Activated B cell treated with CpG ODN at 0.5 μM for 24 hours (primary cell): ENCODE data around the gene SYMPK. TPM values are rescaled to one million over a fixed set of nuclear protein-coding genes. Genes with fewer than 3 reads are reported as not detected.

Experiments
- ATAC-seq: fragments of 200-7000 bp; cut with Tn5 transposase; one replicate; pipeline ENCODE4 v1.10.0; 2021; ENCODE audit warnings: low read depth, mild to moderate bottlenecking, moderate library complexity
- CTCF ChIA-PET: fragments of 350-600 bp; sonication (Branson Sonifier 250); formaldehyde crosslinking; loops from one replicate; lab custom pipeline; 2021; ENCODE audit warnings: antibody characterized with exemption; lab: Charles Lee
- POLR2A ChIA-PET: fragments of 350-600 bp; sonication (Branson Sonifier 250); formaldehyde crosslinking; loops from one replicate; lab custom pipeline; 2021; ENCODE audit warnings: antibody characterized with exemption; lab: Charles Lee
- DNase-seq: peaks from one replicate; pipeline ENCODE4 v3.0.0; 2022
- H3K27ac Mint-ChIP-seq: one replicate; pipeline ENCODE4 v1.8.0; 2020; ENCODE audit warnings: mixed read lengths
- H3K27me3 Mint-ChIP-seq: one replicate; pipeline ENCODE4 v1.8.0; 2021; ENCODE audit warnings: mixed read lengths
- H3K36me3 Mint-ChIP-seq: one replicate; pipeline ENCODE4 v1.8.0; 2021; ENCODE audit warnings: low read depth, mixed read lengths
- H3K4me1 Mint-ChIP-seq: one replicate; pipeline ENCODE4 v1.8.0; 2021; ENCODE audit warnings: mixed read lengths
- H3K4me3 Mint-ChIP-seq: one replicate; pipeline ENCODE4 v1.8.0; 2020; ENCODE audit warnings: mild to moderate bottlenecking, mixed read lengths
- H3K9me3 Mint-ChIP-seq: one replicate; pipeline ENCODE4 v1.8.0; 2020; ENCODE audit warnings: mixed read lengths
- CTCF ChIP-seq: fragments of 200-600 bp; IDR thresholded peaks from one replicate; pipeline ENCODE4 v1.8.0; 2022; ENCODE audit warnings: antibody characterized with exemption, mild to moderate bottlenecking
- intact Hi-C: fragments of 100-400 bp; cut with micrococcal nuclease; formaldehyde crosslinking; loops from one replicate; pipeline ENCODE4 v1.15.1; 2024
- total RNA-seq: library from RNA; stranded (reverse); gene quantifications from 2 replicates; pipeline ENCODE4 v1.2.3, GENCODE V29; 2022

SYMPK gene
- total RNA-seq, 1 donor from 2014 or later = 150 TPM

GRCh38 chr19:45780448-45781213 lies 82.3 kb downstream of the SYMPK start:
- Mint-ChIP-seq H3K4me1 (peaks cover 26% of the 10 kb centered on the region), H3K27ac (no peak overlapping the region), H3K4me3 (no peak overlapping the region), H3K27me3 (peaks cover 4% of the 10 kb centered on the region), H3K36me3 (peaks cover 13% of the 10 kb centered on the region), H3K9me3 (no peaks in the 10 kb centered on the region)
- TF ChIP-seq CTCF = no peak
- ChIA-PET CTCF (interaction anchor here (0.5 kb wide), 1 partner anchor 410 kb away, joined by 3 read pairs; the partner anchor contains the start of gene ERCC2), POLR2A (no interaction called here)
- DNase-seq = no peak
- intact Hi-C loops = no loop called here
- ATAC-seq = no peak

GRCh38 chr19:45780146-45780447 lies 82.8 kb downstream of the SYMPK start:
- CTCF ChIA-PET = no interaction called here
- Mint-ChIP-seq H3K4me3 (no peak overlapping the region), H3K36me3 (peaks cover 13% of the 10 kb centered on the region), H3K9me3 (no peaks in the 10 kb centered on the region), H3K27me3 (peaks cover 4% of the 10 kb centered on the region), H3K4me1 (peaks cover 26% of the 10 kb centered on the region), H3K27ac (no peak overlapping the region)
- no peak for TF ChIP-seq CTCF
- POLR2A ChIA-PET = no interaction called here
- intact Hi-C loops = no loop called here
- DNase-seq (no peak), ATAC-seq (no peak)

GRCh38 chr19:45779231-45780145 lies 83.5 kb downstream of the SYMPK start:
- peak; percentile 84 for DNase-seq
- H3K4me1 Mint-ChIP-seq = peaks cover 26% of the 10 kb centered on the region
- intact Hi-C loops = loop anchor here (1.0 to 10.0 kb wide), 4 partner anchors 9 to 355 kb away; partner anchors contain the start of genes DMWD, ERCC1 and FBXO46
- ChIA-PET CTCF (interaction anchor here (1.0 to 1.2 kb wide), 2 partner anchors 10 to 38 kb away, joined by 3 to 23 read pairs; partner anchors contain the start of gene SIX5), POLR2A (interaction anchor here (0.6 to 1.2 kb wide), 3 partner anchors 10 to 148 kb away, joined by 3 to 13 read pairs (median 4); partner anchors contain the start of genes DMWD and SIX5)
- peaks cover 10% of the 10 kb centered on the region for H3K36me3 Mint-ChIP-seq
- H3K27me3 Mint-ChIP-seq = peaks cover 4% of the 10 kb centered on the region
- no peaks in the 10 kb centered on the region for H3K9me3 Mint-ChIP-seq
- no peak for TF ChIP-seq CTCF
- ATAC-seq = peak; percentile 96
- H3K27ac Mint-ChIP-seq = peak overlapping the region; percentile 9
- H3K4me3 Mint-ChIP-seq = peak overlapping the region; percentile 82

GRCh38 chr19:45778010-45778661 lies 84.8 kb downstream of the SYMPK start:
- intact Hi-C loops = loop anchor here (2.0 to 10.0 kb wide), 2 partner anchors 47 to 353 kb away; partner anchors contain the start of genes ERCC1 and FBXO46
- Mint-ChIP-seq H3K36me3 (peaks cover 10% of the 10 kb centered on the region), H3K4me3 (no peak overlapping the region), H3K9me3 (no peaks in the 10 kb centered on the region), H3K4me1 (peaks cover 29% of the 10 kb centered on the region), H3K27me3 (peaks cover 4% of the 10 kb centered on the region), H3K27ac (no peak overlapping the region)
- no peak for TF ChIP-seq CTCF
- POLR2A ChIA-PET = interaction anchor here (1.2 kb wide), 1 partner anchor 9 kb away, joined by 3 read pairs; the partner anchor contains the start of gene SIX5
- DNase-seq = no peak
- no peak for ATAC-seq
- CTCF ChIA-PET = no interaction called here
